ENCODE measurements around the gene COL8A2.

- TF ChIP-seq CTCF (IDR thresholded peaks at IDR 0.05), result no peak
- no peak for TF ChIP-seq POLR2A (IDR thresholded peaks at IDR 0.05)
Observed at GRCh38 chr1:36083219-36083618, 41.8 kb downstream of the COL8A2 start.

Measured in uterus (tissue), 2 donors.